GM23248 (cell line): ENCODE results near the gene WNT9B. TPM values are rescaled to one million over a fixed set of nuclear protein-coding genes. Genes with fewer than 3 reads are reported as not detected.

Experiments
- DNase-seq: peaks from one replicate; pipeline ENCODE4 v3.0.0-alpha.2; 2015
- H2AFZ ChIP-seq: fragments of 200-600 bp; sonication (generic); 2 replicates; pipeline ENCODE4 v1.6.1; 2016; ENCODE audit warnings: antibody characterized with exemption
- H3F3A ChIP-seq: fragments of 200-600 bp; sonication (generic); 2 replicates; pipeline ENCODE4 v1.6.1; 2016; ENCODE audit warnings: mild to moderate bottlenecking, antibody characterized with exemption, mixed run types; ENCODE audit not compliant: insufficient read depth
- H3K27ac ChIP-seq: fragments of 200-600 bp; sonication (generic); 2 replicates; pipeline ENCODE4 v1.5.1; 2016; ENCODE audit warnings: mild to moderate bottlenecking
- H3K27me3 ChIP-seq: fragments of 200-600 bp; sonication (generic); replicated peaks from 2 replicates; pipeline ENCODE4 v1.6.1; 2016; ENCODE audit warnings: mild to moderate bottlenecking; ENCODE audit not compliant: insufficient read depth
- H3K36me3 ChIP-seq: fragments of 200-600 bp; sonication (generic); 2 replicates; pipeline ENCODE4 v1.6.1; 2016; ENCODE audit warnings: low read depth, mild to moderate bottlenecking
- H3K4me1 ChIP-seq: fragments of 200-600 bp; sonication (generic); 2 replicates; pipeline ENCODE4 v1.6.1; 2016; ENCODE audit warnings: mild to moderate bottlenecking; ENCODE audit not compliant: insufficient read depth
- H3K4me2 ChIP-seq: fragments of 200-600 bp; sonication (generic); one replicate; pipeline ENCODE4 v1.6.1; 2016; ENCODE audit warnings: mild to moderate bottlenecking; ENCODE audit not compliant: unreplicated experiment
- H3K4me3 ChIP-seq: fragments of 200-600 bp; sonication (generic); 2 replicates; pipeline ENCODE4 v1.5.1; 2016; ENCODE audit warnings: mild to moderate bottlenecking
- H3K79me2 ChIP-seq: fragments of 200-600 bp; sonication (generic); 2 replicates; pipeline ENCODE4 v1.6.1; 2016; ENCODE audit warnings: mild to moderate bottlenecking; ENCODE audit not compliant: insufficient read depth
- H3K9ac ChIP-seq: fragments of 200-600 bp; sonication (generic); 2 replicates; pipeline ENCODE4 v1.6.1; 2016; ENCODE audit warnings: mild to moderate bottlenecking
- H3K9me2 ChIP-seq: fragments of 200-600 bp; sonication (generic); 2 replicates; pipeline ENCODE4 v1.6.1; 2016; ENCODE audit warnings: mixed run types, mild to moderate bottlenecking, moderate library complexity; ENCODE audit not compliant: insufficient read depth
- H3K9me3 ChIP-seq: fragments of 200-600 bp; sonication (generic); one replicate; pipeline ENCODE4 v1.6.1; 2017; ENCODE audit warnings: low read depth
- H4K20me1 ChIP-seq: fragments of 200-600 bp; sonication (generic); 2 replicates; pipeline ENCODE4 v1.6.0; 2016; ENCODE audit not compliant: insufficient read depth
- EZH2 ChIP-seq: fragments of 200-600 bp; sonication (generic); IDR thresholded peaks from 2 replicates; pipeline ENCODE4 v1.6.1; 2018; ENCODE audit warnings: antibody characterized with exemption, mild to moderate bottlenecking; ENCODE audit not compliant: insufficient read depth, poor library complexity, severe bottlenecking
- EZH2phosphoT487 ChIP-seq: fragments of 200-600 bp; sonication (generic); IDR thresholded peaks from 2 replicates; pipeline ENCODE4 v1.6.1; 2018; ENCODE audit warnings: antibody characterized with exemption, moderate library complexity, mild to moderate bottlenecking, low read depth; ENCODE audit not compliant: insufficient read depth
- WGBS, 2 experiments: methylation state at CpG; one replicate each; pipeline ENCODE4 v1.1.6; 2015 to 2017; ENCODE audit warnings: low lambda C conversion rate in 2 of 2, low coverage in 1 of 2; ENCODE audit errors: missing lambda C conversion rate in 2 of 2; 5-methylcytosine and 5-hydroxymethylcytosine counted together
- in situ Hi-C: fragments of 300-500 bp; cut with MboI; formaldehyde crosslinking; loops from 2 replicates; pipeline ENCODE4 v1.15.0; 2020
- polyA plus RNA-seq: library from polyadenylated mRNA; unstranded; fragments of >200 nt; fragmentation: Nextera tagmentation; extraction: Ambion mirVana; gene quantifications from 2 replicates; pipeline ENCODE4 v1.2.1, GENCODE V29; 2016
- total RNA-seq: library from RNA; depleted of rRNA; stranded (reverse); fragments of >200 nt; shearing (Covaris generic); gene quantifications from 2 replicates; pipeline ENCODE4 v1.2.3, GENCODE V29; 2014

Gene WNT9B
- total and polyA plus RNA-seq, 2 experiments from 2014 or later, result not detected

DNA sequence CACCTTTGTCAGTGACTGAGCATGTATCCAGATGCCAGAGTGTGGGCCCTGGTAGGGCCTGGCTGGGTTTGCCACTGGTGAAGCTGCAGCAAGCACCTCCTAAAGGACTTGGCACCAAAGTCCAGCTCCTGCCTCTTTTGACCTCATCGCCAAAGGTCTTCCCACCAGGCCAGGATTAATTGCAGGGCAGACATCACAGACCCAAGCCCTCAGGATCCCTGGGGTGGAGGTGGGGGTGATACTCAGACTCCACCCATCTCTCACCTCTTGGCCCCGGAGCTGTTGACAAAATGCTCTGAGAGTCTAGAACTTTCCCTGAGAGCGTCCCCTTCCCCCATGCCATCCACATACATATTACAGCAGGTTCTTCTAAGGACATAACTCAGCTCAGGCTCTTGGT, 37.5 kb upstream of the WNT9B start:
- Histone ChIP-seq H3K9me2 (no peaks in the 10 kb centered on the region), H3F3A (no peaks in the 10 kb centered on the region), H3K9ac (no peak overlapping the region), H3K79me2 (no peaks in the 10 kb centered on the region), H3K4me2 (no peak overlapping the region), H3K36me3 (no peaks in the 10 kb centered on the region), H3K9me3 (no peaks in the 10 kb centered on the region), H3K27ac (no peak overlapping the region), H3K4me1 (peaks cover 15% of the 10 kb centered on the region), H3K4me3 (no peak overlapping the region), H3K27me3 (peaks cover 19% of the 10 kb centered on the region), H4K20me1 (no peaks in the 10 kb centered on the region), H2AFZ (no peak overlapping the region)
- 77 to 84% methylated on average over 3 of the region's 3 CpGs for WGBS, 2 experiments
- in situ Hi-C loops, result no loop called here
- DNase-seq, result no peak
- TF ChIP-seq EZH2, result no peak
- no peak for TF ChIP-seq EZH2phosphoT487

DNA sequence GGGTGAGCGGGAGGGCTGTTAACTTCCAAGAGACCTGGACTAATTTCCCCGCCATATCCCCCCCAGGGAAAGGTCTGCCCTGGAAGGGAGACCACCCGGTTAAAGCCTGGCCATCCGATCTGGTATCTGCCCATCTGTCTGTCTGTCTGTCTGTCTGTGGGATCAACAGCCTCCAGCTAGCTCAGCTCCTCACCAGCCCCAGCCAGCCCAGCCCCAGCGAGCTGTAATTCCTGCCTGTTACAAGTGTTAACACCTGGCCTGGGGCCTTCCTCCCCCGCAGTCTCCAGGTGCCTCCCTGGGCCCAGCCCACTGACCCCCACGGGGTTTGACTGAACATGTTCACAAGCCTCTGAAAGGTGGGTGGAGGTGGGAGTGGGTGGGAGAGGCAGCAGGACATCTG, 36.9 kb upstream of the WNT9B start:
- peaks cover 15% of the 10 kb centered on the region for H3K4me1 ChIP-seq
- H3K4me2 ChIP-seq, result no peak overlapping the region
- H3K9me3 ChIP-seq, result no peaks in the 10 kb centered on the region
- no peak for TF ChIP-seq EZH2phosphoT487
- WGBS, 2 experiments, result 47 to 50% methylated on average over 7 of the region's 7 CpGs
- DNase-seq, result no peak
- no peaks in the 10 kb centered on the region for H4K20me1 ChIP-seq
- no peak overlapping the region for H2AFZ ChIP-seq
- in situ Hi-C loops, result no loop called here
- H3F3A ChIP-seq, result no peaks in the 10 kb centered on the region
- peaks cover 24% of the 10 kb centered on the region for H3K27me3 ChIP-seq
- no peaks in the 10 kb centered on the region for H3K79me2 ChIP-seq
- H3K27ac ChIP-seq, result no peak overlapping the region
- no peak overlapping the region for H3K9ac ChIP-seq
- no peak overlapping the region for H3K4me3 ChIP-seq
- no peaks in the 10 kb centered on the region for H3K9me2 ChIP-seq
- no peaks in the 10 kb centered on the region for H3K36me3 ChIP-seq

- Histone ChIP-seq H3K9me2 (no peaks in the 10 kb centered on the region), H3K79me2 (no peaks in the 10 kb centered on the region), H3K27me3 (peaks cover 37% of the 10 kb centered on the region), H3K36me3 (no peaks in the 10 kb centered on the region), H3K4me2 (no peak overlapping the region), H3K4me1 (peaks cover 15% of the 10 kb centered on the region), H3K4me3 (no peak overlapping the region), H2AFZ (no peak overlapping the region), H3K9me3 (no peaks in the 10 kb centered on the region), H3F3A (no peaks in the 10 kb centered on the region), H3K9ac (no peak overlapping the region), H3K27ac (no peak overlapping the region), H4K20me1 (no peaks in the 10 kb centered on the region)
- in situ Hi-C loops, result no loop called here
- DNase-seq, result no peak
- TF ChIP-seq EZH2phosphoT487 (no peak), EZH2 (no peak)
- 80 to 88% methylated on average over 12 of the region's 12 CpGs for WGBS, 2 experiments
Measured at GRCh38 chr17:46815474-46816353, 35.7 kb upstream of the WNT9B start.

- in situ Hi-C loops, result no loop called here
Measured at GRCh38 chr17:46817151-46817900, 34.1 kb upstream of the WNT9B start.

More at GRCh38 chr17:46817151-46817900, 34.1 kb upstream of the WNT9B start:
- Histone ChIP-seq H3K4me1 (peaks cover 8% of the 10 kb centered on the region), H3K27me3 (peaks cover 53% of the 10 kb centered on the region), H4K20me1 (no peaks in the 10 kb centered on the region), H3K4me2 (no peak overlapping the region), H3F3A (no peaks in the 10 kb centered on the region), H3K4me3 (no peak overlapping the region), H3K9ac (no peak overlapping the region), H3K9me3 (no peaks in the 10 kb centered on the region), H2AFZ (no peak overlapping the region), H3K27ac (no peak overlapping the region), H3K36me3 (no peaks in the 10 kb centered on the region), H3K79me2 (no peaks in the 10 kb centered on the region), H3K9me2 (no peaks in the 10 kb centered on the region)
- no peak for DNase-seq
- TF ChIP-seq EZH2phosphoT487, result no peak
- TF ChIP-seq EZH2, result peak; percentile 95
- 17 to 18% methylated on average over 22 of the region's 22 CpGs for whole genome bisulfite sequencing, 2 experiments
